ENCODE measurements around the gene MUC12. TPM values are rescaled to one million over a fixed set of nuclear protein-coding genes. Genes with fewer than 3 reads are reported as not detected.
"Not testable (repeated sequence)": the region's sequence is repeated elsewhere in the genome, so short reads cannot be mapped to it uniquely, and the experiment has no call there.

Gene MUC12
- polyA plus RNA-seq, 3 donors, result 0.70 to 1.7 TPM; not detected in 1

DNA sequence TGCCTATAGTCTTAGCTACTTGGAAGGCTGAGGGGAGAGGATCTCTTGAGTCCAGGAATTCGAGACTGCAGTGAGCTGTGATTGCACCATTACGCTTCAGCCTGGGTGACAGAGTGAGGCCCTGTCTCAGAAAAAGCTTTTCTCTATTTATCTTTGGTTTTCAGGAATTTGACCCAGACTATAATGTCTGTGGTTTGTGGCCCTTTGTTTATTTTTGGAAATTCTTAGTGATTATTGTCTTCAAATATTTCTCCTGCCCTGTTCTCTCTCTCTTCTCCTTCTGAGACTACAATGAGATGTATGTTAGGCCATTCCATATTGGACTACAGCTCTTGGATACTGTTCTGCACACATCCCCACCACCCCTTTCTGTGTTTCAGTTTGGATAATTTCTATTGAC, 4.7 kb downstream of the MUC12 start:
- 85 to 87% (median 86%) methylated on average over 2 of the region's 2 CpGs for WGBS, 3 donors
- H3K27ac ChIP-seq (ENCODE audit: low read depth, low read length), result no peak overlapping the region

- WGBS, 3 donors, result 45 to 59% (median 56%) methylated on average over 3 of the region's 3 CpGs
- H3K27ac ChIP-seq (ENCODE audit: low read depth, low read length), result no peak overlapping the region
Measured at GRCh38 chr7:100975371-100975821, 6.0 kb downstream of the MUC12 start.

DNA sequence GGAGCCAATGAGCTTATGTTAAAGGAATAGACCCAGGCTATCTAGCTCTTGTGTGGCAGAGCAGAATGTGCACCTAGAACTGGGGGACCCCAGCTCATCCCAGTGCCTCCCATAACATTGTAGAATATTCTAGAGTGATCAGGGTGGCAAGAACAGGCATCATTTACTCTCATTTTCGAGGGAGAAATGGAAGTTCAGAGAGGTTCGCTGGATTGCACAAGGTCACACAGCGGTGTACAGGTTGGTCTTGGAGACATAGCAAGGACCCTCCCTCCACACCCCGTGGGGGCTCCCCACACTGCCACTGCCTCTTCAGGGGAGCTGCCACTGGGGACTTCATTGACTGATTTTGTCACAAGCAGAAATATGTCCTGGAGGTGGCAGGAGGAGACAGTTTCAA, 8.9 kb downstream of the MUC12 start:
- H3K27ac ChIP-seq (ENCODE audit: low read depth, low read length), result no peak overlapping the region
- 72 to 82% (median 77%) methylated on average over 4 of the region's 4 CpGs for WGBS, 3 donors

GRCh38 chr7:100983451-100984187, 14.3 kb downstream of the MUC12 start:
- no peak overlapping the region for H3K27ac ChIP-seq (ENCODE audit: low read depth, low read length)
- WGBS, 3 donors, result 44 to 63% (median 59%) methylated on average over 8 of the region's 8 CpGs

- not testable (repeated sequence) for H3K27ac ChIP-seq (ENCODE audit: low read depth, low read length)
Measured at GRCh38 chr7:100984241-100984918, 15.0 kb downstream of the MUC12 start.

DNA sequence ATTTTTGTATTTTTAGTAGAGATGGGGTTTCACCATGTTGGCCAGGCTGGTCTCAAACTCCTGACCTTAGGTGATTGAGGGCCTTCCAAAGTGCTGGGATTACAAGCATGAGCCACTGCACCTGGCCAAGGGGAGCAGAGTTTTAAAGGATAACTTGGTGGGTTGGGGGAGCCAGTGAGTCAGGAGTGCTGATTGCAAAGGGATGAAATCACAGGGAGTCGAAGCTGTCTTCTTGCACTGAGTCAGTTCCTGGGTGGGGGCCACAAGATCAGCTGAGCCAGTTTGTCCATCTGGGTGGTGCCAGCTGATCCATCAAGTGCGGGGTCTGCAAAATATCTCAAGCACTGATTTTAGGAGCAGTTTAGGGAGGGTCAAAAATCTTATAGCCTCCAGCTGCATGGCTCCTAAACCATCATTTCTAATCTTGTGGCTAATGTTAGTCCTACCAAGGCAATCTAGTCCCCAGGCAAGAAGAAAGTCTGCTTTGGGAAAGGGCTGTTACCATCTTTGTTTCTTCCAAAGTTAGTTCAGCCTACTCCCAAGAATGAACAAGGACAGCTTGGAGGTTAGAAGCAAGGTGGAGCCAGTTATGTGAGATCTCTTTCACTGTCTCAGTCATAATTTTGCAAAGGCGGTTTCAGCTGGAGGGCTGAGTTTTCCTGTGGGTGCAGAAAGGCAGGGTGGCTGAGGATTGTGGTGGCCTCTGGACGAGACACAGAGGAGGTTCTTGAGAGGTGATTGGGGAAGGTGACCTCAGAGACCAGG, 15.8 kb downstream of the MUC12 start:
- H3K27ac ChIP-seq (ENCODE audit: low read depth, low read length), result not testable (repeated sequence)
- 60 to 77% (median 65%) methylated on average over 4 of the region's 4 CpGs for WGBS, 3 donors

More at GRCh38 chr7:100984241-100984918, 15.0 kb downstream of the MUC12 start:
- WGBS, 3 donors, result 72 to 76% (median 76%) methylated on average over 13 to 14 of the region's 14 CpGs

DNA sequence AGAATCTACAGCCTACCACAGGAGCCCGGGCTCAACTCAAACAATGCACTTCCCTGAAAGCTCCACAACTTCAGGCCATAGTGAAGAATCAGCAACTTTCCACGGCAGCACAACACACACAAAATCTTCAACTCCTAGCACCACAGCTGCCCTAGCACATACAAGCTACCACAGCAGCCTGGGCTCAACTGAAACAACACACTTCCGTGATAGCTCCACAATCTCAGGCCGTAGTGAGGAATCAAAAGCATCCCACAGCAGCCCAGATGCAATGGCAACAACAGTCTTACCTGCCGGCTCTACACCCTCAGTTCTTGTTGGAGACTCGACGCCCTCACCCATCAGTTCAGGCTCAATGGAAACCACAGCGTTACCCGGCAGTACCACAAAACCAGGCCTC, 22.3 kb downstream of the MUC12 start:
- WGBS, 3 donors, result 82 to 93% (median 92%) methylated on average over 9 of the region's 9 CpGs
- H3K27ac ChIP-seq (ENCODE audit: low read depth, low read length), result no peak overlapping the region

DNA sequence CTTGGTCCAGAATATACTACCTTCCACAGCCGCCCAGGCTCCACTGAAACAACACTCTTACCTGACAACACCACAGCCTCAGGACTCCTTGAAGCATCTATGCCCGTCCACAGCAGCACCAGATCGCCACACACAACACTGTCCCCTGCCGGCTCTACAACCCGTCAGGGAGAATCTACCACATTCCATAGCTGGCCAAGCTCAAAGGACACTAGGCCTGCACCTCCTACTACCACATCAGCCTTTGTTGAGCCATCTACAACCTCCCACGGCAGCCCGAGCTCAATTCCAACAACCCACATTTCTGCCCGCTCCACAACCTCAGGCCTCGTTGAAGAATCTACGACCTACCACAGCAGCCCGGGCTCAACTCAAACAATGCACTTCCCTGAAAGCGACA, 22.9 kb downstream of the MUC12 start:
- not testable (repeated sequence) for H3K27ac ChIP-seq (ENCODE audit: low read depth, low read length)
- 81 to 90% (median 88%) methylated on average over 11 to 12 of the region's 12 CpGs for WGBS, 3 donors

DNA sequence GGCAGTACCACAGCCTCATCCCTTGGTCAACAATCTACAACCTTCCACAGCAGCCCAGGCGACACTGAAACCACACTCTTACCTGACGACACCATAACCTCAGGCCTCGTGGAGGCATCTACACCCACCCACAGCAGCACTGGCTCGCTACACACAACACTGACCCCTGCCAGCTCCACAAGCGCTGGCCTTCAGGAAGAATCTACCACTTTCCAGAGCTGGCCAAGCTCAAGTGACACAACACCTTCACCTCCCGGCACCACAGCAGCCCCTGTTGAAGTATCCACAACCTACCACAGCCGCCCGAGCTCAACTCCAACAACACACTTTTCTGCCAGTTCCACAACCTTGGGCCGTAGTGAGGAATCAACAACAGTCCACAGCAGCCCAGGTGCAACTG, 25.3 kb downstream of the MUC12 start:
- WGBS, 3 donors, result no CpG with 5 or more reads among the region's 9 CpGs
- H3K27ac ChIP-seq (ENCODE audit: low read depth, low read length), result not testable (repeated sequence)

GRCh38 chr7:100998530-100998929, 29.2 kb downstream of the MUC12 start:
- not testable (repeated sequence) for H3K27ac ChIP-seq (ENCODE audit: low read depth, low read length)
- 79 to 84% (median 83%) methylated on average over 4 of the region's 10 CpGs for WGBS, 3 donors

GRCh38 chr7:100999334-100999733, 30.0 kb downstream of the MUC12 start:
- WGBS, 3 donors, result no CpG with 5 or more reads among the region's 9 CpGs
- not testable (repeated sequence) for H3K27ac ChIP-seq (ENCODE audit: low read depth, low read length)

- not testable (repeated sequence) for H3K27ac ChIP-seq (ENCODE audit: low read depth, low read length)
- WGBS, 3 donors, result 74 to 85% (median 85%) methylated on average over 9 of the region's 10 CpGs
Measured at GRCh38 chr7:101000025-101000424, 30.7 kb downstream of the MUC12 start.

- 93 to 96% (median 96%) methylated on average over 2 of the region's 8 CpGs for WGBS, 3 donors
- H3K27ac ChIP-seq (ENCODE audit: low read depth, low read length), result not testable (repeated sequence)
Measured at GRCh38 chr7:101002333-101002732, 33.0 kb downstream of the MUC12 start.

DNA sequence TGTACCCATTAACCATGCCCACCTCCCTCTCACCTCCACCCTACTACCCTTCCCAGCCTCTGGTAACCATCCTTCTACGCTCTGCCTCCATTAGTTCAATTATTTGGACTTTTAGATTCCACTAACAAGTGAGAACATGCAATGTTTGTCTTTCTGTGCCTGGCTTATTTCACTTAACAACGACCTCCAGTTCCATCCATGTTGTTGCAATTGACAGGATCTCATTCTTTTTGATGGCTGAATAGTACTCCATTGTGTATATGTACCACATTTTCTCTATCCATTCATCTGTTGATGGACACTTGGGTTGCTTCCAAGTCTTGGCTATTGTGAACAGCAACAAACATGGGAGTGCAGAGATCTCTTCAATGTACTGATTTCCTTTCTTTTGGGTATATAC, 38.0 kb downstream of the MUC12 start:
- not testable (repeated sequence) for H3K27ac ChIP-seq (ENCODE audit: low read depth, low read length)
- WGBS, 3 donors, result 65 to 74% (median 68%) methylated on average over 2 of the region's 2 CpGs

DNA sequence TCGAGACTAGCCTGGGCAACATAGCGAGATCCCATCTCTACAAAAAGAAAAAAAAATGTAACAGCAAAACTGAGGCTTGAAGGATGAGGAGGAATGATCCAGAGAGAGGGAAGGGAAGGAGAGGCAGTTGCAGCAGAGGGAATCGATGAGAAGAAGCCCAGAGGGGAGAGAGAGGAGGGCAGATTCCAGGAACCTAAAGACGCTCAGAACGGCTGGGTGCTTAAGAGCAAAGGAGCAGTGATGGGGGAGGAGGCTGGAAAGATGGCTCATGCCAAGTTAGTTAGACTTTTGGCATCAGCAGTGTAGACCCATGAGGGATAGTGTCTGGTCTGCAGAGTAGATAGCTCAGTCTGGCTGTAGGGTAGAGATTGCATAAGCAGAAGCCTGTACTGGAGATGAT, 40.3 kb downstream of the MUC12 start:
- no peak overlapping the region for H3K27ac ChIP-seq (ENCODE audit: low read depth, low read length)
- 76 to 77% (median 76%) methylated on average over 5 of the region's 5 CpGs for WGBS, 3 donors

DNA sequence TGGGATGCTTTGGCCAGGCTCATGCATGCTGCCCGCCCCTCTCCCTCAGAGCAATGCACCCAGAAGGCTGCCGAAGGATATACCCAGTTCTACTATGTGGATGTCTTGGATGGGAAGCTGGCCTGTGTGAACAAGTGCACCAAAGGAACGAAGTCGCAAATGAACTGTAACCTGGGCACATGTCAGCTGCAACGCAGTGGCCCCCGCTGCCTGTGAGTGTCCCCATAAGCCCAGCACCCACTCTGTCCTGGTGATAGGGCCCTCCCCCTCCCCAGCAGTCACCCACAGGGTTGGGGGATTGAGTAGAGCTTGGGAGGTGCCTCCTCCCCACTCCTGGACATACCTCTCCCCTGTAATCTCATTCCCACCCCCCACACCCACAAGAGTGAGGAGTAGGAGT, 43.6 kb downstream of the MUC12 start:
- H3K27ac ChIP-seq (ENCODE audit: low read depth, low read length), result no peak overlapping the region
- WGBS, 3 donors, result 83 to 93% (median 91%) methylated on average over 6 of the region's 6 CpGs

GRCh38 chr7:101015626-101016025, 46.3 kb downstream of the MUC12 start:
- 63 to 86% (median 83%) methylated on average over 8 of the region's 8 CpGs for WGBS, 3 donors
- H3K27ac ChIP-seq (ENCODE audit: low read depth, low read length), result no peak overlapping the region

GRCh38 chr7:101017064-101017777, 47.9 kb downstream of the MUC12 start:
- no peak overlapping the region for H3K27ac ChIP-seq (ENCODE audit: low read depth, low read length)
- WGBS, 3 donors, result 1 to 2% (median 1%) methylated on average over 27 to 29 of the region's 29 CpGs

Measured in adipose tissue (tissue), 3 donors.